Activated effector memory CD4-positive, alpha-beta T cell treated with anti-CD3 and anti-CD28 coated beads, Interleukin-2, amount 50 U/mL, for 16 hours (primary cell): ENCODE results near the gene FYN.

Experiments
- DNase-seq: peaks from one replicate; pipeline ENCODE4 v3.0.0-alpha.2; 2020

FYN gene

GRCh38 chr6:111805511-111806164 lies 67.6 kb downstream of the FYN start:
- DNase-seq, result peak; percentile 82

- peak; percentile 88 for DNase-seq
Measured at GRCh38 chr6:111804627-111805235, 68.5 kb downstream of the FYN start.

- no peak for DNase-seq
Measured at GRCh38 chr6:111803804-111804203, 69.4 kb downstream of the FYN start.

GRCh38 chr6:111803371-111803770 lies 69.9 kb downstream of the FYN start:
- no peak for DNase-seq

GRCh38 chr6:111802720-111803330 lies 70.4 kb downstream of the FYN start:
- no peak for DNase-seq

GRCh38 chr6:111802015-111802414 lies 71.2 kb downstream of the FYN start:
- no peak for DNase-seq

- no peak for DNase-seq
Measured at GRCh38 chr6:111800821-111801220, 72.4 kb downstream of the FYN start.

- no peak for DNase-seq
Measured at GRCh38 chr6:111800259-111800765, 72.9 kb downstream of the FYN start.

- DNase-seq, result no peak
Measured at GRCh38 chr6:111799576-111800258, 73.5 kb downstream of the FYN start.

- DNase-seq, result no peak
Measured at GRCh38 chr6:111798281-111798725, 74.9 kb downstream of the FYN start.

- no peak for DNase-seq
Measured at GRCh38 chr6:111796310-111796918, 76.8 kb downstream of the FYN start.

- DNase-seq, result no peak
Measured at GRCh38 chr6:111795558-111795957, 77.7 kb downstream of the FYN start.

GRCh38 chr6:111794727-111795452 lies 78.4 kb downstream of the FYN start:
- no peak for DNase-seq

GRCh38 chr6:111794300-111794699 lies 79.0 kb downstream of the FYN start:
- no peak for DNase-seq

GRCh38 chr6:111793711-111794111 lies 79.5 kb downstream of the FYN start:
- DNase-seq, result peak; percentile 79

- DNase-seq, result no peak
Measured at GRCh38 chr6:111792914-111793700, 80.1 kb downstream of the FYN start.

GRCh38 chr6:111792241-111792640 lies 81.0 kb downstream of the FYN start:
- DNase-seq, result no peak

GRCh38 chr6:111791415-111791814 lies 81.8 kb downstream of the FYN start:
- DNase-seq, result no peak

- DNase-seq, result no peak
Measured at GRCh38 chr6:111789598-111789997, 83.7 kb downstream of the FYN start.

GRCh38 chr6:111788379-111789276 lies 84.6 kb downstream of the FYN start:
- no peak for DNase-seq
